SK-N-SH (cell line): Measurements from ENCODE around the gene LSS.

ENCODE experiments used
- CTCF ChIP-seq: fragments of 200-600 bp; sonication (generic); IDR thresholded peaks from 2 replicates; pipeline ENCODE4 v1.6.1; 2017; ENCODE audit warnings: antibody characterized with exemption, mild to moderate bottlenecking, moderate library complexity
- EP300 ChIP-seq, 2 experiments: IDR thresholded peaks; 2 replicates each; pipeline versions ENCODE4 v1.4.0 to v1.6.1; 2012; ENCODE audit warnings: borderline replicate concordance in 1 of 2, low read depth in 1 of 2, low read length in 1 of 2
- JUND ChIP-seq: IDR thresholded peaks from 2 replicates; pipeline ENCODE4 v1.4.0; 2012
- TCF12 ChIP-seq: IDR thresholded peaks from 2 replicates; pipeline ENCODE4 v1.4.0; 2012

- TF ChIP-seq CTCF (no peak), TCF12 (no peak), EP300 (IDR thresholded peaks at IDR 0.05; ENCODE audit: borderline replicate concordance in 1 of 2, low read depth in 1 of 2, low read length in 1 of 2) (no peak), JUND (no peak)
These were observed 71.9 kb downstream of the LSS start for GRCh38 chr21:46156678-46157077.
